ENCODE data around the gene PLCG2. TPM values are rescaled to one million over a fixed set of nuclear protein-coding genes. Genes with fewer than 3 reads are reported as not detected.

Gene PLCG2
- total RNA-seq, 2 donors from 2014 or later = 7.4 to 13.4 TPM

DNA sequence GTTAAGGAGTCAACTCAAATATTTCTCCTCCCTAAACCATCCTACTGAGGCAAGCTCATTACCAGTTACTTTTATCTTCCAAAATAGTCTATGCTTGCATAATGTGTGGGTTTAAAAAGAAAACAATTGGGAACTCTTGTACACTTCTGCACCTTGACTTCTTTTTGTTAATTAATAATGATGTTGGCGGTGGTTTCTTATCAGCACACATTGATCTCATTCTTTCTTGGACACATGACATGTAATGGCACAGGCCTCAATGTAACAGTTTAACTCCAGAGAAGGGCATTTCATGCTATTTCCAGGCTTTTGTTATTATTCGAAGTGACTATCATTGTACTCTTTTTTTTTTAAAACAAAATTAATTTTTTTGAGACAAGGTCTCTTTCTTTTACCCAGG lies 7.8 kb downstream of the PLCG2 start:
- H3K27me3 ChIP-seq = no peaks in the 10 kb centered on the region
- H3K4me3 ChIP-seq = no peak overlapping the region
- peaks cover 0 to 16% of the 10 kb centered on the region in 2 donors for H3K4me1 ChIP-seq
- H3K36me3 ChIP-seq = no peaks in the 10 kb centered on the region
- TF ChIP-seq, protein P1, sequence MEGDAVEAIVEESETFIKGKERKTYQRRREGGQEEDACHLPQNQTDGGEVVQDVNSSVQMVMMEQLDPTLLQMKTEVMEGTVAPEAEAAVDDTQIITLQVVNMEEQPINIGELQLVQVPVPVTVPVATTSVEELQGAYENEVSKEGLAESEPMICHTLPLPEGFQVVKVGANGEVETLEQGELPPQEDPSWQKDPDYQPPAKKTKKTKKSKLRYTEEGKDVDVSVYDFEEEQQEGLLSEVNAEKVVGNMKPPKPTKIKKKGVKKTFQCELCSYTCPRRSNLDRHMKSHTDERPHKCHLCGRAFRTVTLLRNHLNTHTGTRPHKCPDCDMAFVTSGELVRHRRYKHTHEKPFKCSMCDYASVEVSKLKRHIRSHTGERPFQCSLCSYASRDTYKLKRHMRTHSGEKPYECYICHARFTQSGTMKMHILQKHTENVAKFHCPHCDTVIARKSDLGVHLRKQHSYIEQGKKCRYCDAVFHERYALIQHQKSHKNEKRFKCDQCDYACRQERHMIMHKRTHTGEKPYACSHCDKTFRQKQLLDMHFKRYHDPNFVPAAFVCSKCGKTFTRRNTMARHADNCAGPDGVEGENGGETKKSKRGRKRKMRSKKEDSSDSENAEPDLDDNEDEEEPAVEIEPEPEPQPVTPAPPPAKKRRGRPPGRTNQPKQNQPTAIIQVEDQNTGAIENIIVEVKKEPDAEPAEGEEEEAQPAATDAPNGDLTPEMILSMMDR (IDR thresholded peaks at IDR 0.05) = no peak
- no peak for DNase-seq (ENCODE audit: low spot score)
- H3K9me3 ChIP-seq = no peaks in the 10 kb centered on the region
- no peak overlapping the region for H3K27ac ChIP-seq

DNA sequence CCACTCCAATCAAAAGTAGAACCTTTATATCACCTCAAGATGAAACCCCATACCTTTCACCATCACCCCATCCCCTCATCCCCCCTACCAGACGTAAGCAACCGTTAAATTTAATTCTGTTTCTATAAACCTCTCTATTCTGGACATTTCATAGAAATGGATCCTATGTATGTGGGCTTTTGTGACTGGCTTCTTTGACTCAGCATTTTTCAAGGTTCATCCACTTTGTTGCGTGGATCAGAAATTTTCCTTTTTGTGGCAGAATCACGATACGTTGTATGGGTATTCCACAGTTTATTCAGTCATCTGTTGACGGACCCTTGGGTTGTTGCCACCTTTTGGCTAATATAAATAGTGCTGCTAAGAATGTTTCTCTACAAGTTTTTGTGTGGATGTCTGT lies 8.6 kb downstream of the PLCG2 start:
- TF ChIP-seq, protein P1 (IDR thresholded peaks at IDR 0.05) = no peak
- Histone ChIP-seq H3K27me3 (no peaks in the 10 kb centered on the region), H3K4me1 (peaks cover 0 to 16% of the 10 kb centered on the region in 2 donors), H3K4me3 (no peak overlapping the region), H3K27ac (no peak overlapping the region), H3K9me3 (no peaks in the 10 kb centered on the region), H3K36me3 (no peaks in the 10 kb centered on the region)
- no peak for DNase-seq (ENCODE audit: low spot score)

DNA sequence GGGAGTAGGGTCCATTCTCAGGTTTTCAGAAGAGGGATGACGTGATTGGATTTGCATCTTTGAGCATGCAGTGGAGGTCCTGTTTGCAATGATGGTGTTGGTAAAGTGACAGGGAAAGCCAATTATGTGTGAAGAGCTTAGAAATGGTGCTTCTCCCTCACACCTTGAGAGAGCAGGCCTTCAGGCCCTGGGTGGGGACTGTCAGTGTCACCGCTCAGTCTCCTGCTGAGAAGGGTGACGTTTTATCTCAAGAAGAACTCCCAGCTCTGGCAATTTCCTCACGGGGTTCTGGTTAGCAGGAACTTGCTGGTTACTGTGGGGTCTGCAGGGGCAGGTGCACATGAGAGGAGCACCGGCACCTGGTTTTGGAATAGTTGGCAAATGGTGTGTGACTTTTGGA lies 11.2 kb downstream of the PLCG2 start:
- TF ChIP-seq, protein P1 (IDR thresholded peaks at IDR 0.05) = no peak
- Histone ChIP-seq H3K4me3 (no peak overlapping the region), H3K27me3 (no peaks in the 10 kb centered on the region), H3K9me3 (no peaks in the 10 kb centered on the region), H3K4me1 (no peaks in the 10 kb centered on the region), H3K27ac (no peak overlapping the region), H3K36me3 (no peaks in the 10 kb centered on the region)
- no peak for DNase-seq (ENCODE audit: low spot score)

DNA sequence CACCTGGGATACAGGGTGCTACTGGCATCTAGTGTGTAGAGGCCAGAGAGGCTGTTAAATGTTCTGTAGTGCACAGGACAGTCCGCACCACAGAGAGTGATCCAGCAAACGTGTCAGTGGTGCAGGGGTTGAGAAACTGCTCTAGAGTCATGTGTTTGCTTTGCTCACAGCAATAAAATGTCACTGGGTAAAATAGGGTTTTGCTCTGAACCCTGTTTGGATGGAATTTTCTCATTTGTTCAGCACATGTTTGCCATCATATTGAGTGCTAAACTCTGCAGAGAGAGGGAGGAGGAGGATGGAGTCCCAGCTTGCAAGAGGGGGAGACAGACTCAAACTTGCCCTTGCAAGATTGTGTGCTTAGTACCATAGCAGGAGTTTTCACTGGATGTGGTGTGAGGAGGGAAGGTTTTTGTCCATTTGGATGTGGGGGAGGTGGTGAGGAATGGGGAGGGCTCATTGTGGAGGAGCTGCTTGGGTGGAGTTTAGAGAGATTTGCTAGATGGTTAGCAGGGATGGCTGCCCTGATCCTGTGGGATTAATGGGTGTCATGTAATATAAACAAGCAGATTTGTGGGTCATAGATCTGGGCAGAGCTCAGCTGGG lies 11.8 kb downstream of the PLCG2 start:
- H3K4me3 ChIP-seq = no peak overlapping the region
- H3K9me3 ChIP-seq = no peaks in the 10 kb centered on the region
- H3K27ac ChIP-seq = no peak overlapping the region
- TF ChIP-seq, protein P1 (IDR thresholded peaks at IDR 0.05) = no peak
- no peaks in the 10 kb centered on the region for H3K36me3 ChIP-seq
- no peaks in the 10 kb centered on the region for H3K4me1 ChIP-seq
- no peak for DNase-seq (ENCODE audit: low spot score)
- H3K27me3 ChIP-seq = no peaks in the 10 kb centered on the region

DNA sequence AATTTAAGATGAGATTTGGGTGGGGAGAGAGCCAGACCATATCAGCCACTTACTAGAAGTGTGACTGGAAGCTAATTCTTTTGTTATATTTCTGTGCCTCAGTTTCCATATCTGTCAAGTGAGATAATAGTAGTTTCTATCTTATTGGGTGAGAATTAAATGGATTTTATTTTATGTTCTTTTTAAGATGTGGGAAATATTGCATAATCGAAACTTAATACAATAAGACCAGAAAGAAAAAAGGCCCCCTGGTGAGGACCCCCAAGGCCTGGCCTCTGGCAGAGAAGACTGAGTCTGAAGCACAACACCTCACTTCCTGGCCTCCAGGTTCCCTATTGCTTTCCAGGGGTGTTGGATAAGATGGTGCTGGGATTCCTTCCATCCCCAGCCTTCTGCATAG lies 13.7 kb downstream of the PLCG2 start:
- H3K36me3 ChIP-seq = no peaks in the 10 kb centered on the region
- no peaks in the 10 kb centered on the region for H3K9me3 ChIP-seq
- no peaks in the 10 kb centered on the region for H3K4me1 ChIP-seq
- H3K27me3 ChIP-seq = no peaks in the 10 kb centered on the region
- TF ChIP-seq, protein P1 (IDR thresholded peaks at IDR 0.05) = no peak
- H3K4me3 ChIP-seq = no peak overlapping the region
- no peak for DNase-seq (ENCODE audit: low spot score)
- no peak overlapping the region for H3K27ac ChIP-seq

DNA sequence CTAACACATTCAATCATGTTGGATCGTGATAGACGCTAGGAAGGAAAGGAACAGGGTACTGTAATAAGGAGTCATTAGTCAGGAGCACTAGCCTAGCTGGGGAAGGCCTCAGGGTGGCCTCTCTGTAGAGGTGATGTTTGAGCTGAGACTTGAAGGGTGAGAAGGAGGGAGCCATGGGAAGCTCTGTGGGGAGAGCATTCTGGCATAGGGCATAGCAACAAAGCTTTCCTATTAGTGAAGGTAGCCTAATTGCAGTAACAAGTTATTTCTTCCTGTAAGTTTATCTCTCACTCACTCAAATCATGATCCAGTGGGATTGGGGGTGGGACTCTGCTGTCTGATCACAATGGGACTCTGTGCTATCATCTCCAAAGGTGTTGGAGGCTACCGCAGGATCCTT lies 16.1 kb downstream of the PLCG2 start:
- TF ChIP-seq, protein P1 (IDR thresholded peaks at IDR 0.05) = no peak

More for the DNA sequence above, 16.1 kb downstream of the PLCG2 start:
- DNase-seq (ENCODE audit: low spot score) = no peak
- no peak overlapping the region for H3K4me3 ChIP-seq
- no peaks in the 10 kb centered on the region for H3K27me3 ChIP-seq
- peaks cover 0 to 9% of the 10 kb centered on the region in 2 donors for H3K4me1 ChIP-seq
- H3K36me3 ChIP-seq = no peaks in the 10 kb centered on the region
- H3K9me3 ChIP-seq = no peaks in the 10 kb centered on the region
- H3K27ac ChIP-seq = no peak overlapping the region

Measured in right atrium auricular region (tissue), 2 donors.